ENCODE measurements around the gene AFAP1.

Gene AFAP1

GRCh38 chr4:7713757-7714156 lies 225.9 kb downstream of the AFAP1 start:
- DNase-seq (ENCODE audit: low spot score): no peak

- no peak for DNase-seq (ENCODE audit: low spot score)
Measured at GRCh38 chr4:7712021-7712671, 227.5 kb downstream of the AFAP1 start.

GRCh38 chr4:7711307-7711963 lies 228.2 kb downstream of the AFAP1 start:
- DNase-seq (ENCODE audit: low spot score): no peak

GRCh38 chr4:7710576-7711306 lies 228.9 kb downstream of the AFAP1 start:
- no peak for DNase-seq (ENCODE audit: low spot score)

GRCh38 chr4:7710126-7710525 lies 229.5 kb downstream of the AFAP1 start:
- no peak for DNase-seq (ENCODE audit: low spot score)

GRCh38 chr4:7709431-7709830 lies 230.2 kb downstream of the AFAP1 start:
- DNase-seq (ENCODE audit: low spot score): no peak

- DNase-seq (ENCODE audit: low spot score): no peak
Measured at GRCh38 chr4:7708981-7709380, 230.7 kb downstream of the AFAP1 start.

Measured in hematopoietic multipotent progenitor cell treated with erythropoietin and hydrocortisone succinate and interleukin-3 and kit ligand, for 17 days (in vitro differentiated cells).